Activated naive CD8-positive, alpha-beta T cell treated with anti-CD3 and anti-CD28 coated beads, Interleukin-2, amount 50 U/mL, for 16 hours (primary cell): ENCODE data around the gene YPEL2.
"Not testable (repeated sequence)": the region's sequence is repeated elsewhere in the genome, so short reads cannot be mapped to it uniquely, and the experiment has no call there.

Source experiments
- DNase-seq: peaks from one replicate; pipeline ENCODE4 v3.0.0-alpha.2; 2020; ENCODE audit warnings: low read depth, low spot score

Gene YPEL2

GRCh38 chr17:59377410-59377809 is 46.0 kb downstream of the YPEL2 start:
- no peak for DNase-seq

DNA sequence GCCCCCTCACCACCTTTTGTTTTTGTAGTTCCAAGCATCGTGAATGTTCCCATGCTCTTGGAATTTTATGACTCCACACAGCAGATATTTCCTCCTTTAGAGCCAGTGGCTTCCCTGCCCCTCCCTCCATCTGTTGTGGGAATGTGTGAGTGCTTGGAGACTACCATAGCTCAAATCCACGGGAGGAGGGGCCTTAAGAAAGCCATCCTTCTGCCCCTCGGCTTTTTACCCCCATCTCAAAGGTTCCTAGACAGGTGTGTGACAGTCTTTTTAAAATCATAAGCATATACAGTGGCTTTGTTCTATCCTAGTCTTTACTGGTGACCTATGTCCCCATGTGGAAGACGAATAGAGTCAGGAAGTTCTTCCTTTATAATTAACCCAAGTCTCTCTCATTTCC is 47.2 kb downstream of the YPEL2 start:
- no peak for DNase-seq

DNA sequence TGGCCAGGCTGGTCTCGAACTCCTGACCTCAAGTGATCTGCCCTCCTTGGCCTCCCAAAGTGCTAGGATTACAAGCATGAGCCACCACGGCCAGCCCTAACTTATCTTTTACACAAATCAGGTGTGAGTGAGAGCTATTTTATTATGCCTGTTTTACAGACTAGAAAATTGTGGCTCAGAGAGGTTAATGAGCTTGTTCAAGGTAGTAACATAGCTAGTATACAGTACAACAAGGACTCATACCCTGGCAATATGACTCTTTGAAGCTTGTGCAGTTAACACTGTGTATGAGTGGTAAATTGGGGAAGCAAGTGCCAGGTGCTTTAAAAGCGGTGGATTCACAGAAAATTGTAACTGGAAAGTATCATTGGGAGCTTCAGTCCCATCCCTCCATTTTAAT is 49.0 kb downstream of the YPEL2 start:
- DNase-seq, result no peak

GRCh38 chr17:59381716-59382570 is 50.5 kb downstream of the YPEL2 start:
- no peak for DNase-seq

GRCh38 chr17:59383893-59384292 is 52.4 kb downstream of the YPEL2 start:
- DNase-seq, result no peak

DNA sequence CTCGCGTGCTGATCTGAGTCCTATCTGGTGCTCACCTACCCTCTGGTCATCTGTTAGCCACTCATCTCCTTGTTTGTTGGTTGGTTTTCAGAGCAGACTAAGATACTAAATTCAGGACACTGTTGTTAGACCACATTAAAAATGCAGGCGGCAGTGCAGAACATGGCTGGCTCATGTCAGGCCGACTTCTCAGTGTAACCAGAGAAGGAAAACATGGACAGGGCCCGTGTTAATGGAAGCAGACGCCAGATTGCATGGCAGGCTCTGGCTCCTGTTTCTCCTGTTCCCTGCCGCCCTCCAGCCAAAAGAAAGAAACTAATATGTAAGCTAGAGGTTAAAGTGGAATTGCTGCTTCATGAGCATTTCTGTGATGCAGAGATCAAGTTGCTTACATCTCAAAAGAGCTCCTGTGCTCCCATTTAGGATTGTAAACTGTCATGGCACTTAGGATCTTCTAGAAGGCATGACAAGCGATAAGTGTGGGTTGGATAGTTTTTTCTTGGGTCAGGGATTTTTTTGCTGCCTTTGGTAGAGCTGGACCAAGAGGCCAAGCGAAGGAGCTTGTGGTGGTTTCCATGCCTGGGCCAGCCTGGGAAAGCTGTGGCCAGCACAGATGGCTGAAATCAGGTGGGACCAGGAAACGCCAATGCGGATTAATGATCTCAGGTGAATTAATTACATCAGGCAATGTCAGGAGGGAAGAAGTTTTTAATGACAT is 56.1 kb downstream of the YPEL2 start:
- no peak for DNase-seq

DNA sequence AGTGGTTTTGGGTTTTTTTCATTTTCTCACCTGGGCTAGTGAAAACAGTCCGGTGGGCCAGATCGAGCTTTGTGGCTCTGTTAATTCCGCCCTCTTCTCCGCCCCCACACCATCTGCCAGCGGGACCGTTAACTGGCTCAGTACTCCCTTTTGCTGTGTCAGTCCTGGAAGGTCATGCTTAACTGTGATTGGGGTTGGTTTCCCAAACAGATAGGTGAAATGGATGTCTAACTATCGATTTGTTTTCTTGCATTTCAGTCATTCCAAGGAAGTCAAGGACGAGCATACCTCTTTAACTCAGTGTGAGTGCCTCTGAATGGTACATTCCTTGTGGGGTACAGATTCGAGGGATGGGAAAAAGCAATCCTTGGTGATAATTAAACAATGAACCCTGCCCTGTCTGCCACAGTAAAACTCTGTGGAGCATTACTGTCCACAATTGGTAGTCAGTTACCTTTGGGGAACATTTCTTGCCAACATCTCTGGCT is 56.7 kb downstream of the YPEL2 start:
- no peak for DNase-seq

DNA sequence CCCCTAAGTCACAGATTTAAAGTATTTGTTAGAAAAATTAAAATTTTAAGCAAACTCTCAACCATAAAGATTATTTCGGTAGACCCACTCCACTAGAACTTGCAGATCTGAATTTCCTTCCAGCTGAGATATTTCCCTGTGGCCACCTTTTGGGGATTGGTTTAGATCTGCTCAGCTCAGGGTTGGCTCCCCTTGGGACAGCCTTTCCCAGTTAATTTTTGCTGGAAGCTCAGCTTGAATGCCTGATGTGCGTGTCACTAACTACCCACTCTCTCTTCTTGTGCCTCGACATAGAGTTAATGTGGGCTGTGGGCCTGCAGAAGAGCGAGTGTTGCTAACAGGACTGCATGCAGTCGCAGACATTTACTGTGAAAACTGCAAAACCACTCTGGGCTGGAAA is 57.6 kb downstream of the YPEL2 start:
- no peak for DNase-seq

DNA sequence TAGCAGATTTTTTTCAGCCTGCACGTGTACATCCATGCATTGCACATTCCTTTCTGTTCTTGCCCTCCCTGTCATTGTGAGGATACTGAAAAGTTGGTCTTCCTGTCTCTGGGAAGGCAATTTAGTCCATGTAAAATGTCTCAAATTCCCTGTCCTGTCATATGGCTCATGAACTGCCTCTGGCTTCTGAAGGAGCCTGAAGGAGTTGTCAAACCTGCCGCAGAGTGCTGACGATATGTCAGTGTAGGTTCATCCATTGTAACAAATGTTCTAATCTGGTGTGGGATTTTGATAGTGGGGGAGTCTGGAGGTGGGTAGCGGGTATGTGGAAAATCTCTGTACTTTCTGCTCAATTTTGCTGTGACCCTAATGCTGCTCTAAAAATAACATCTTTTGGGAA is 59.6 kb downstream of the YPEL2 start:
- DNase-seq, result no peak

DNA sequence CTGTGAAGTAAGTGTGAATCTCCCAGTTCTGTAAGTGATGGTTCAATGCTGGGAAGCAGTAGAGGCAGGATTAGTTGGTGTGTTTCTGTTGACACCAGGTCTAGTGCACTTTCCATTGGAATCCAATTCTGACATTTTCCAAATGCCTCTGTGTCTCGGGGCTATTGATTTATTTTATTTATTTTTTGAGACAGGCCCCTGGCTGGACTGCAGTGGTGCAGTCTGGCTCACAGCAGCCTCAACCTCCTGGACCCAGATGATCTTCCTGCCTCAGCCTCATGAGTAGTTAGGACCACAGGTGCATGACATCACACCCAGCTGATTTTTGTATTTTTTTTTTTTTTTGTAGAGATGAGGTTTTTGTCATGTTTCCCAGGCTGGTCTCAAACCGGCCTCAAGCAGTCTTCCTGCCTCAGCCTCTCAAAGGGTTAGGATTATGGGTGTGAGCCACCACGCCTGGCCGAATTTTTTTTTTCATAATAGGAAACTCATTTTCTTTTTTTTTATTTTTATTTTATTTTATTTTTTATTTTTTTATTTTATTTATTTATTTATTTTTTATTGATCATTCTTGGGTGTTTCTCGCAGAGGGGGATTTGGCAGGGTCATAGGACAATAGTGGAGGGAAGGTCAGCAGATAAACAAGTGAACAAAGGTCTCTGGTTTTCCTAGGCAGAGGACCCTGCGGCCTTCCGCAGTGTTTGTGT is 61.7 kb downstream of the YPEL2 start:
- no peak for DNase-seq

DNA sequence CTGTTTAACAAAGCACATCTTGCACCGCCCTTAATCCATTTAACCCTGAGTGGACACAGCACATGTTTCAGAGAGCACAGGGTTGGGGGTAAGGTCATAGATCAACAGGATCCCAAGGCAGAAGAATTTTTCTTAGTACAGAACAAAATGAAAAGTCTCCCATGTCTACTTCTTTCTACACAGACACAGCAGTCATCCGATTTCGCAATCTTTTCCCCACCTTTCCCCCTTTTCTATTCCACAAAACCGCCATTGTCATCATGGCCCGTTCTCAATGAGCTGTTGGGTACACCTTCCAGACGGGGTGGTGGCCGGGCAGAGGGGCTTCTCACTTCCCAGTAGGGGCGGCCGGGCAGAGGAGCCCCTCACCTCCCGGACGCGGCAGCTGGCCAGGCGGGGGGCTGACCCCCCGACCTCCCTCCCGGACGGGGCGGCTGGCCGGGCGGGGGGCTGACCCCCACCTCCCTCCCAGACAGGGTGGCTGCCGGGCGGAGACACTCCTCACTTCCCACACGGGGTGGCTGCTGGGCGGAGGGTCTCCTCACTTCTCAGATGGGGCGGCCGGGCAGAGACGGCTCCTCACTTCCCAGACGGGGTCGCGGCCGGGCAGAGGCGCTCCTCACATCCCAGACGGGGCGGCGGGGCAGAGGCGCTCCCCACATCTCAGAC is 62.4 kb downstream of the YPEL2 start:
- DNase-seq, result not testable (repeated sequence)

GRCh38 chr17:59396134-59396826 is 64.8 kb downstream of the YPEL2 start:
- DNase-seq, result no peak

DNA sequence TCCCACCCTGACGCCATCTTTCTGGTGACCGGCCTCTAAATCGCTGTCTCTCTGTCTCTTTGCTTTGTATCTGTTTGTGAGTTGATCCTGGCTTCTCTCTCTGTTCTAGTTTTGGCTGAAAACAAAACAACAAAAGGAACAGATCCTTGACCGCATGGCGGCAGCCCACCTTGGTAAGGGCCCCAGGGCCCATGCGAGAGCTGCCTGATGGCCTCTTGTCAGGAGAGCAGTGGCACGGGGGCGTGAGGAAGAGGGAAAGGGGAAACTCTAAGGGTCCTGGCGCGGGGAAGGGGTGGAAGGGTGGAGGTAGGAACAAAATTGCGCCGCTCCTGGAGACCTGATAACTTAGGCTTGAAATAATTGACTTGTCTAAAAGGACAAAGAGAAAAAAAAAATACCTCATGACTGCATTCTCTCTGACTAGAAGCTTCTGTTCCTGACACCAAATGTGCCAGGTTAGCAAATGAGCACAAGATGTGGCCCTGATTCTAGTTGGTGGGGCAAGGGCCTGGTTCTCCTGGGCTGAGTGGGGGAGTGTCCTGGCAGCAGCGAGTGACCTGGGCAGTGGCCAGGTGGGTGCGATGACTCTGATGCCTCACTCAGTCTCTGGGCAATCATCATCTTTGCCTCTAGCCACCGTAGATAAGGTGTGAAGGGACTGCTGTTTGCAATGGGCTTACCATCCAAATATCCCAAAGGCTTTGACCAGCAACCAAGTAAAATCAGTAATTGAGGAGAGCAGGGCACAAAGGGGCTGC is 66.0 kb downstream of the YPEL2 start:
- DNase-seq, result no peak

DNA sequence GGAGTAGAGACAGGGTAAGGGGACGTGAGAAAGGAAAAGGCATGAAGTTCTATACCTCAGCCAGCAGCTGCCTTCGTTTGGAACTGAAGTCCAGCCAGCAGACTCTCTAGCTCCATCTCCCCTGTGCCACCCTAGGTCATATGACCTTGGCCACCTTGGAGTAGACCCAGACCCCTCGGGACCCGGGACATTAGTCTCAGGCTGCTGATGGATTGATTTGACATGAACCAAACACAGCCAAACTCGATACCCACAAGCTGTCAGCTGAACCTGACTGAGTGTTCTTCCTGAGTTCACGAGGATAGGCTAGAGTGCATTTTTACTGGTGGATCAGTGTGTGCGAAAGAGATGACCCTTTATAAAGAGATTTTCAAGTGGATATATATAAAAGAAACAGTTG is 68.5 kb downstream of the YPEL2 start:
- DNase-seq, result no peak

DNA sequence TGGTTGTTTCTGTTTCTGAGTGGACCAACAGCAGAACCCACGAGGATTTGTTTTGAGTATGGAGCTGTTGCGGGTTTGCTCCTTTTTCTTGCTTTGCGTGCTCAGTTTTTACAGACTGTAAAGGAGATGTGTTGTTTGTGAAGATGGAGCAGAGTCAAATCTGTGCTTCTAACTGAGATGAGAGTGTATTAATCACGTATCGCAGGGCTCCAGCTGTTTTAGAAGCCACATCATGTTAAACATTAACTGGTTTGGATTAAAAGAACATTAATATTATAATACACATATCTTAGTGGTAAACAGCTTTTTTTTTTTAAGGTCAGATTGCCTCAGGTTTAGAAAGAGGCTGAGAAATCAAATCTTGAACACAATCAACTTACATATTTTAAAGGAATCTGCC is 69.4 kb downstream of the YPEL2 start:
- DNase-seq, result no peak

DNA sequence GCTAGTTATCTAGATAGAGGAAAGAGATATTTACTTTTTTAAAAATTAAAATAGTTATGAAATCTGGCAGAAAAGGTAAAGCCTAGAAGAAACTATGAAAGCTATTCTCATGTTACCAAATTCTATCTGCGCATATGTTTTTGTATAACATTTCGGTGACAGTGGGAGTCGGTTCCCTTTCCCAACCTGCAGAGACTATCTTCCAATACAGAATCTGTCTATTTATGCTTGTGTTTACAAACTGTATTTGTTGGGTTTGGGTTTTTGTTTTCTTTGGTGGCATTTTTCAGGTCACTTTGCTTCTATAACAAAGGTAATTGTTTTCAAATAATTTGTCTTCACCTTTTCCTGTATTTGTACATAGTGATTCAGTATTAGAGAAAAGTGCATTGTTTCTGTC is 69.8 kb downstream of the YPEL2 start:
- DNase-seq, result no peak

GRCh38 chr17:59401725-59402124 is 70.3 kb downstream of the YPEL2 start:
- no peak for DNase-seq

GRCh38 chr17:59402760-59403159 is 71.3 kb downstream of the YPEL2 start:
- DNase-seq, result no peak

DNA sequence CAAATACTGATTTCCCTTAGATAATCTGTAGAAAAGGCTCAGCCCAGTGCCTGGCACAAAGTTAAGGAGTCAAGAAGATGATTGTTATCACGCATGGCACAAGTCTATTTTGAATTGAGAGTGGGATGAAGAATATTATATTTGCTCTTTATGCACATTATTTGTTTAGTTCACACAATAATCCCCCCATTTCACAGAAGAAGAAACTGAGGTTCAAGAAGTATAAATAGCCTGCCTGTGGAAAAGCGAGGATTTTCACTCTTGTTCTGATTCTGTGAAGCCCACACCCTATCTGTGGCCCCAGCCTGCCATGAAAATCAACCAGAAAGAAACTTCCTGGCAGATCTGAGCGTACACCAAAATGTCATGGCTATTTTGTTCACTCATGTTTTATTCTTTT is 73.0 kb downstream of the YPEL2 start:
- no peak for DNase-seq

GRCh38 chr17:59405944-59406705 is 74.7 kb downstream of the YPEL2 start:
- no peak for DNase-seq
